ENCODE measurements around the gene CHMP1A.

GRCh38 chr16:89678258-89678657 lies 20.8 kb upstream of the CHMP1A start:
- TF ChIP-seq CTCF (IDR thresholded peaks at IDR 0.05 in 8 of 11, conservative IDR thresholded peaks at IDR 0.05 in 3 of 11) (no peak), POLR2A (IDR thresholded peaks at IDR 0.05) (no peak)
